Fibroblast of the aortic adventitia (primary cell): ENCODE data around the gene SHB. TPM values are rescaled to one million over a fixed set of nuclear protein-coding genes. Genes with fewer than 3 reads are reported as not detected.

ENCODE experiments used
- DNase-seq: peaks from one replicate; pipeline ENCODE4 v3.0.0-alpha.2; 2010; ENCODE audit warnings: low read depth
- H3K4me3 ChIP-seq: 2 replicates; pipeline ENCODE4 v1.5.1; 2011; ENCODE audit warnings: low read depth, mild to moderate bottlenecking, control low read depth, low read length, moderate library complexity
- CTCF ChIP-seq: IDR thresholded peaks from 2 replicates; pipeline ENCODE4 v1.5.1; 2011; ENCODE audit warnings: mild to moderate bottlenecking, low read length, control low read depth, inconsistent platforms; ENCODE audit not compliant: insufficient read depth
- total RNA-seq: library from RNA; depleted of rRNA; stranded (reverse); fragments of >200 nt; gene quantifications from 2 replicates; pipeline ENCODE4 v1.2.3, GENCODE V29; 2012; ENCODE audit warnings: low replicate concordance

The SHB gene
- total RNA-seq, 1 donor, result 26.5 TPM

GRCh38 chr9:37929441-37929895 lies 139.6 kb downstream of the SHB start:
- no peak overlapping the region for H3K4me3 ChIP-seq
- no peak for TF ChIP-seq CTCF
- DNase-seq, result peak; percentile 64

GRCh38 chr9:37928552-37929430 lies 140.2 kb downstream of the SHB start:
- no peak overlapping the region for H3K4me3 ChIP-seq
- TF ChIP-seq CTCF, result no peak
- DNase-seq, result no peak

GRCh38 chr9:37927601-37928551 lies 141.2 kb downstream of the SHB start:
- DNase-seq, result no peak
- TF ChIP-seq CTCF, result no peak
- H3K4me3 ChIP-seq, result no peak overlapping the region

GRCh38 chr9:37927132-37927531 lies 141.9 kb downstream of the SHB start:
- no peak for TF ChIP-seq CTCF
- no peak overlapping the region for H3K4me3 ChIP-seq
- no peak for DNase-seq

GRCh38 chr9:37926737-37927118 lies 142.3 kb downstream of the SHB start:
- no peak for TF ChIP-seq CTCF
- H3K4me3 ChIP-seq, result no peak overlapping the region
- DNase-seq, result no peak

- TF ChIP-seq CTCF, result no peak
- DNase-seq, result no peak
- H3K4me3 ChIP-seq, result no peak overlapping the region
Observed at GRCh38 chr9:37925786-37926736, 143.0 kb downstream of the SHB start.
